ENCODE results near the gene SMAD5.

The SMAD5 gene

DNA sequence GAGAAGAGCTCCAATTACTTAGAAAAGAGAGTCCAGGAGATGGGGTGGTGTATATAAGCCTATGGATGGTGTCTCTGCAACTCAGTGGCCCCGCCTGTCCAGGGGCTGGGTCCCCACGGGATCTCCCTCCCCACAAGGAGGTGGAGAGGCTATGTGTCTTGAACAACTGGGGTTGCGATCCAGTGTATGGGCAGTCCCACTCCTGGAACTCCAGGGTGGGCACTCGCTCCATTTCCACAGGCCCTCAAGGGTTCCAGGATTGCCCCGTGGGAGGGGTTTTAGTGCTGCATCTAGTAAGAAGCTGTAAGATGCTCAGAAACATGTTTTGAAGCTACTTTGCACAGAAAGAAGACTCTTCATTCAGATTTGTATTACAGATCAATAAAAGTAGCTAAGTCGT is 558 bp upstream of the SMAD5 start:
- H3K27me3 ChIP-seq (ENCODE audit: insufficient read depth, low read depth, severe bottlenecking) = no peaks in the 10 kb centered on the region
- DNase-seq = peak; percentile 37
- H3K4me3 ChIP-seq (ENCODE audit: low read depth, low read length) = peak overlapping the region; percentile 59
- TF ChIP-seq CTCF (IDR thresholded peaks at IDR 0.05; ENCODE audit: low read depth, low read length) = no peak
- no peaks in the 10 kb centered on the region for H3K9me3 ChIP-seq (ENCODE audit: severe bottlenecking)
- peaks cover 5% of the 10 kb centered on the region for H3K36me3 ChIP-seq
- H3K27ac ChIP-seq = peak overlapping the region; percentile 97

DNA sequence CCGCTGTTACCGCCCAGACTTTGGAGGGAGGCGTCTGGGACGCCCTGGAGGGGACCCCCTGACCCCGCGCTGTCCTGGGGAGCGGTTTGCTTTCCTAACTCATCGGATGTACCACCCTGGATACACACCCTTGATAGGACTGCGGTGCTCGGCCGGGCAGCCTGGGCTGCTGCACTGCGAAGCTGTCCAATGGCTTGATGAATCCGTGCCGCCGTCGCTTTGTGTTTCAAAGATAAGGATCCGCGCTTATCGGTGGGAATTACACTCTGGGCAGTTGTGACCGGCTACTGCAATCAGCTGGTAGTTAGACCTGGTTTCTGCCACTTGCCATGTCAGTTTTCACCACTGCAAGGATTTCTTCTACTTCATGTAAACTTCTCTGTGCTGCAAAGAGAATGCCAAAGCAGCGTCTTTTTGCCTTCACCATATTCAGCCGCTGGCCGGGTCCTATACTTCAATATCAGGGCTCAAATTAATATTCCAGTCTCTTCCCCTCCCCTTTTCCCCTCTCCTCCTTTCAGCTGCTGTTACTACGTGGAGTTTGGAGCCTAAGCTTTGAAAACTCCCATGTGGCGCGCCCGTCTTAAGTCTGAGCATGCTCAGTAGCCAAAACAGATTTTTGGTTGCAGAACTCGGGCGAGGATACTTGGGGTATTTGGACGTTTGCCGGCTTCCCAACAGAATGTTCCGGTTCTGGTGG is 727 bp downstream of the SMAD5 start:
- Histone ChIP-seq H3K9me3 (ENCODE audit: severe bottlenecking) (no peaks in the 10 kb centered on the region), H3K4me3 (ENCODE audit: low read depth, low read length) (peak overlapping the region; percentile 59), H3K36me3 (peaks cover 5% of the 10 kb centered on the region), H3K27me3 (ENCODE audit: insufficient read depth, low read depth, severe bottlenecking) (no peaks in the 10 kb centered on the region), H3K27ac (peak overlapping the region; percentile 97)
- DNase-seq = peak; percentile 42
- no peak for TF ChIP-seq CTCF (IDR thresholded peaks at IDR 0.05; ENCODE audit: low read depth, low read length)

- H3K36me3 ChIP-seq = peaks cover 5% of the 10 kb centered on the region
- H3K27ac ChIP-seq = no peak overlapping the region
These were observed 1.3 kb downstream of the SMAD5 start for GRCh38 chr5:136133922-136134379.

GRCh38 chr5:136134653-136135052 is 2.0 kb downstream of the SMAD5 start:
- no peak for TF ChIP-seq CTCF (IDR thresholded peaks at IDR 0.05; ENCODE audit: low read depth, low read length)
- DNase-seq = no peak
- Histone ChIP-seq H3K4me3 (ENCODE audit: low read depth, low read length) (no peak overlapping the region), H3K27ac (no peak overlapping the region), H3K27me3 (ENCODE audit: insufficient read depth, low read depth, severe bottlenecking) (no peaks in the 10 kb centered on the region), H3K36me3 (peaks cover 5% of the 10 kb centered on the region), H3K9me3 (ENCODE audit: severe bottlenecking) (no peaks in the 10 kb centered on the region)

More at GRCh38 chr5:136133922-136134379, 1.3 kb downstream of the SMAD5 start:
- Histone ChIP-seq H3K4me3 (ENCODE audit: low read depth, low read length) (peak overlapping the region; percentile 59), H3K9me3 (ENCODE audit: severe bottlenecking) (no peaks in the 10 kb centered on the region), H3K27me3 (ENCODE audit: insufficient read depth, low read depth, severe bottlenecking) (no peaks in the 10 kb centered on the region)
- no peak for TF ChIP-seq CTCF (IDR thresholded peaks at IDR 0.05; ENCODE audit: low read depth, low read length)
- no peak for DNase-seq

- DNase-seq = no peak
- Histone ChIP-seq H3K4me3 (ENCODE audit: low read depth, low read length) (no peak overlapping the region), H3K9me3 (ENCODE audit: severe bottlenecking) (no peaks in the 10 kb centered on the region), H3K27ac (no peak overlapping the region), H3K27me3 (ENCODE audit: insufficient read depth, low read depth, severe bottlenecking) (no peaks in the 10 kb centered on the region), H3K36me3 (peaks cover 5% of the 10 kb centered on the region)
- TF ChIP-seq CTCF (IDR thresholded peaks at IDR 0.05; ENCODE audit: low read depth, low read length) = no peak
These were observed 2.9 kb downstream of the SMAD5 start for GRCh38 chr5:136135536-136135935.
